Effector memory CD4-positive, alpha-beta T cell (primary cell): Measurements from ENCODE around the gene LILRA6.
"Not testable (repeated sequence)": the region's sequence is repeated elsewhere in the genome, so short reads cannot be mapped to it uniquely, and the experiment has no call there.

Experiments used
- DNase-seq, 3 donors: peaks; one replicate each; pipeline ENCODE4 v3.0.0-alpha.2; 2020
- H3K27ac ChIP-seq: 2 replicates; pipeline ENCODE4 v1.7.0; 2013; ENCODE audit warnings: mild to moderate bottlenecking, low read length, moderate library complexity; ENCODE audit not compliant: insufficient read depth, poor library complexity, severe bottlenecking
- H3K27me3 ChIP-seq: replicated peaks from 2 replicates; pipeline ENCODE4 v1.7.0; 2013; ENCODE audit warnings: mild to moderate bottlenecking, low read length; ENCODE audit not compliant: insufficient read depth, control insufficient read depth, poor library complexity, severe bottlenecking
- H3K36me3 ChIP-seq: 2 replicates; pipeline ENCODE4 v1.7.0; 2013; ENCODE audit warnings: mild to moderate bottlenecking, low read length, moderate library complexity; ENCODE audit not compliant: control insufficient read depth, insufficient read depth
- H3K4me1 ChIP-seq: 2 replicates; pipeline ENCODE4 v1.7.0; 2013; ENCODE audit warnings: low read length, mild to moderate bottlenecking; ENCODE audit not compliant: control insufficient read depth, insufficient read depth, poor library complexity, severe bottlenecking
- H3K4me3 ChIP-seq: 2 replicates; pipeline ENCODE4 v1.7.0; 2013; ENCODE audit warnings: low read length, low read depth, mild to moderate bottlenecking; ENCODE audit not compliant: insufficient read depth, poor library complexity, severe bottlenecking
- H3K9me3 ChIP-seq: 2 replicates; pipeline ENCODE4 v1.7.0; 2013; ENCODE audit warnings: mild to moderate bottlenecking, low read length, moderate library complexity; ENCODE audit not compliant: control insufficient read depth

The LILRA6 gene

GRCh38 chr19:54218960-54219661, 23.5 kb downstream of the LILRA6 start:
- H3K27me3 ChIP-seq = no peaks in the 10 kb centered on the region
- no peak overlapping the region for H3K4me3 ChIP-seq
- DNase-seq = no peak
- no peaks in the 10 kb centered on the region for H3K4me1 ChIP-seq
- no peak overlapping the region for H3K27ac ChIP-seq
- no peaks in the 10 kb centered on the region for H3K9me3 ChIP-seq
- H3K36me3 ChIP-seq = no peaks in the 10 kb centered on the region

- H3K27me3 ChIP-seq = no peaks in the 10 kb centered on the region
- H3K36me3 ChIP-seq = no peaks in the 10 kb centered on the region
- H3K9me3 ChIP-seq = no peaks in the 10 kb centered on the region
- H3K27ac ChIP-seq = no peak overlapping the region
- H3K4me3 ChIP-seq = no peak overlapping the region
- no peak for DNase-seq
- no peaks in the 10 kb centered on the region for H3K4me1 ChIP-seq
Measured at GRCh38 chr19:54218259-54218658, 24.3 kb downstream of the LILRA6 start.

GRCh38 chr19:54217517-54218247, 24.9 kb downstream of the LILRA6 start:
- H3K36me3 ChIP-seq, H3K27ac ChIP-seq, H3K4me3 ChIP-seq, H3K4me1 ChIP-seq, H3K9me3 ChIP-seq, DNase-seq, H3K27me3 ChIP-seq: not testable (repeated sequence)

GRCh38 chr19:54216869-54217268, 25.7 kb downstream of the LILRA6 start:
- DNase-seq = no peak
- no peak overlapping the region for H3K27ac ChIP-seq
- no peaks in the 10 kb centered on the region for H3K27me3 ChIP-seq
- H3K9me3 ChIP-seq = no peaks in the 10 kb centered on the region
- H3K4me3 ChIP-seq = no peak overlapping the region
- no peaks in the 10 kb centered on the region for H3K36me3 ChIP-seq
- no peaks in the 10 kb centered on the region for H3K4me1 ChIP-seq

- not testable (repeated sequence) for H3K36me3 ChIP-seq, H3K4me3 ChIP-seq, H3K27ac ChIP-seq, H3K9me3 ChIP-seq, H3K27me3 ChIP-seq, DNase-seq
- H3K4me1 ChIP-seq = peaks cover 10% of the 10 kb centered on the region
Measured at GRCh38 chr19:54214734-54215133, 27.9 kb downstream of the LILRA6 start.

GRCh38 chr19:54214217-54214616, 28.4 kb downstream of the LILRA6 start:
- not testable (repeated sequence) for H3K27me3 ChIP-seq, H3K27ac ChIP-seq, H3K36me3 ChIP-seq, H3K9me3 ChIP-seq, DNase-seq, H3K4me3 ChIP-seq
- peaks cover 14% of the 10 kb centered on the region for H3K4me1 ChIP-seq

GRCh38 chr19:54211235-54211634, 31.4 kb downstream of the LILRA6 start:
- no peak for DNase-seq
- Histone ChIP-seq H3K27ac (no peak overlapping the region), H3K4me1 (peaks cover 37% of the 10 kb centered on the region), H3K36me3 (peaks cover 17% of the 10 kb centered on the region), H3K4me3 (no peak overlapping the region), H3K27me3 (no peaks in the 10 kb centered on the region), H3K9me3 (no peaks in the 10 kb centered on the region)

GRCh38 chr19:54209811-54210494, 32.6 kb downstream of the LILRA6 start:
- Histone ChIP-seq H3K36me3 (peaks cover 30% of the 10 kb centered on the region), H3K9me3 (no peaks in the 10 kb centered on the region), H3K4me1 (peaks cover 37% of the 10 kb centered on the region), H3K27me3 (no peaks in the 10 kb centered on the region), H3K27ac (peak overlapping the region; percentile 6), H3K4me3 (no peak overlapping the region)
- no peak for DNase-seq

- DNase-seq = no peak
- Histone ChIP-seq H3K36me3 (peaks cover 32% of the 10 kb centered on the region), H3K27me3 (no peaks in the 10 kb centered on the region), H3K4me3 (no peak overlapping the region), H3K9me3 (no peaks in the 10 kb centered on the region), H3K27ac (peak overlapping the region; percentile 6), H3K4me1 (peaks cover 37% of the 10 kb centered on the region)
Measured at GRCh38 chr19:54209058-54209810, 33.4 kb downstream of the LILRA6 start.
